GM18511 (cell line): ENCODE measurements around the gene ESPNL.

Experiments
- ATAC-seq: cut with Tn5 transposase; IDR thresholded peaks from one replicate; pipeline ENCODE4 v1.9.1; 2021; ENCODE audit warnings: mild to moderate bottlenecking, moderate library complexity; ENCODE audit not compliant: unreplicated experiment

ESPNL gene

DNA sequence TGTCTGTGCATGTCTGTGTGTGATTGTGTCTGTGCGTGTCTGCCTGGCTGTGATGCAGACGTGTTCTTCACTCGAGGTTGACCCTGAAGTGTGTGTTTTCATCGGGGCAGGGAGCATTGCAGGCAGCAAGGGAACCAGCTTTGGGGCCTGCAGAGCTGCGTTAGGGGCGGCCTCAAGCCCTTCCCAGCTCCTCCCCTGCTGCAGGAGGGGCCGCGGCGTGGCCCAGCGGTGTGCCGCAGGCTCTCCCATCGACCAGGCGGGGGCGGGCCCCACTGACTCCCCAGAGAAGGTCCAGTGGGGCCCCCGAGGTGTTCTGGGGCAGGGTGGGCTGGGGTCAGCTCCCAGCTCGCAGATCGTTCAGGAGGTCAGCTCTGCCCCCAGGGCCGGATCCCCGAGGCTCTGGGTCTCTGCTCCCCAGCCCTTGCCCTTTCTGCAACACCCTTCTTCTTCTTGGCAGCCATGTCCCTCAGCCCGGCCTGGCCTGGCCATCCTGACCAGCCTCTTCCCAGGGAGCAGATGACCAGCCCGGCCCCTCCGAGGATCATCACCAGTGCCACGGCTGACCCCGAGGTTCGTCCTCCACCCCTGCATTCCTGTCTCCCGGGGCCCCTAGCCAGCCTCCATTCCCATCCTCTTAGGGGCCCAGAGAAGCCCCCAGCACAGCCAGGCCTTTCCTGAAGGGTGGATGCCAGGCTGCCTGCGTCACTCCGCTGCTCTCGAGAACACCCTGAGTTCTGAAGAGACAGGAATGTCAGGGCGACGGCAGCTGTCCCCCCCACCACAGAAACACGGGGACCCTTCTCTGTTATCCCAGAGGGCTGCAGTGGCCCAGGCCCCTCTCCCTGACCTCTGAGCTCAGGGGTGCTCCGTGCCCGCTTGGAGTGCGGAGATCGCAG, 27.3 kb downstream of the ESPNL start:
- ATAC-seq = peak; percentile 82

DNA sequence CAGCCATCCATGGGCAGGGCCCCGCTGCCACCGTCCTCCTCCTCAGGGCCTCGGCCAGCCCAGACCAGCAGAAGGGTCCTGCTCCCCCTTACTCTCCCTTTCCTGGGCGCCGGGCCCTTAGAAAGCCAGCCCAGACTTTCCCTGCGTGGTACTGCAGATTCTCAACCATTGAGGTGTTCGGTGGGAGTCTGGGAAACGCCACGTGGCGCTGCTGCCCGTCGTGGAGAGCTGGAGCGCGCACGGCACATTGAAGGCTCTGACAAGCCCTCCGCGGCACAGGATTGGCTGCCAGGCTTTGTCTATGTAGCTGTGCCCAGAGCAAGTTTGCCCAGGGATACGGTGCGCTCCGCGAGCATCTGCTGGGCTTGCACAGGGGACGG, 27.9 kb downstream of the ESPNL start:
- ATAC-seq = no peak

DNA sequence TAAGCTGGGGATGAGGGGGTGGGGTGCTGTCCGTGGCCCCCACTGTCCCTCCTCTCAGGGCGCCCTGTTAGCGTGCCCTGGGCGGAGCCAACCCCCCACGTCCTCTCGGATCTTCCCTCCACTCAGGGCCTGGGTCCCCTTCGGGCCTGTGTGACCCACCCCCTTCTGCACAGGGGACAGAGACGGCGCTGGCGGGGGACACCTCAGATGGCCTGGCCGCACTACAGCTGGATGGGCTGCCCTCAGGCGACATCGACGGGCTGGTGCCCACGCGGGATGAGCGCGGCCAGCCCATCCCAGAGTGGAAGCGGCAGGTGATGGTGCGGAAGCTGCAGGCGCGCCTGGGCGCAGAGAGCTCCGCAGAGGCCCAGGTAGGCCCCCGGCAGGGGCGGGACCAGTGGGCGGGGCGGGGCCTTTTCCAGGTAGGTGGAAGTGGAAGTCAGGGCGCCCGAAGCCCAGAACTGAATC, 28.4 kb downstream of the ESPNL start:
- ATAC-seq = no peak

DNA sequence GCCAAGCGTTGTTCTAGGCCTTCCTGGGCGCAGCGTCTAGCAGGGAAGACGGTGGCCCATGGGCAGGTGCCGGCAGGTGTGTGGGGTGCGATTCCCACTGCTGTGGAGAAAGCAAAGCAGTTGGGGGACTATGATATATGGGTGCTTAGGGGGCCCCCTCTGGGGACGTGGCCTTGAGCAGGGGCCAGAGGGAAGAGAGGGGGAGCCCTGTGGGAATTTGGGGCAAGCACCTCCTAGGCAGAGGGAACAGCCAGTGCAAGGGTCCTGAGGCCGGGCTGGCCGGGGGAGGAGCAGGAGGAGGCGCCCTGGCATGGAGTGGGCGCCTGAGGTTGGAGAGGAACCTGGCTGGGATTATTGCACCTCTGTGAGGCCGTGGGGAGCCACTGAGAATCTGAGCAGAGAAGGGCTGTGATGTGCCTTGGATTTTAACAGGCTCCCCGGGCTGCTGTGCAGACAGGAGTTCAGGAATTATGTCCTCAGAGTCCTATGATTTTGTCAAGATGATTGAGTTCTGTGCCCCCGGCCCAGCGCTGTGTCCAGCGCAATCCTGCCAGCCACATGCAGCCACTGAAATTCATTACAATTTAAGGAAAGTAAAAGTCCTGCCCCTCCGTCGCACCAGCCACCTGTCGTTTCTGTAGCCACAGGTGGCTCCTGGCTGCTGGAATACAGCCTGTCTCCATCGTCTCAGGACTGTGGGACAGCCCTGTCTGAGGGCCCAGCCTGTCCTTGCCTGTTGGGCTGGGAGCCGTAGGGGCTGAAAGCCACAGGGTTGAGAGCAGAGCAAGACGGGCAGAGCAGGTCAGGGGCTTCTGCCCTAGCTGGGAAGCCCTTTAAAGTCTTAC, 29.2 kb downstream of the ESPNL start:
- ATAC-seq = no peak

DNA sequence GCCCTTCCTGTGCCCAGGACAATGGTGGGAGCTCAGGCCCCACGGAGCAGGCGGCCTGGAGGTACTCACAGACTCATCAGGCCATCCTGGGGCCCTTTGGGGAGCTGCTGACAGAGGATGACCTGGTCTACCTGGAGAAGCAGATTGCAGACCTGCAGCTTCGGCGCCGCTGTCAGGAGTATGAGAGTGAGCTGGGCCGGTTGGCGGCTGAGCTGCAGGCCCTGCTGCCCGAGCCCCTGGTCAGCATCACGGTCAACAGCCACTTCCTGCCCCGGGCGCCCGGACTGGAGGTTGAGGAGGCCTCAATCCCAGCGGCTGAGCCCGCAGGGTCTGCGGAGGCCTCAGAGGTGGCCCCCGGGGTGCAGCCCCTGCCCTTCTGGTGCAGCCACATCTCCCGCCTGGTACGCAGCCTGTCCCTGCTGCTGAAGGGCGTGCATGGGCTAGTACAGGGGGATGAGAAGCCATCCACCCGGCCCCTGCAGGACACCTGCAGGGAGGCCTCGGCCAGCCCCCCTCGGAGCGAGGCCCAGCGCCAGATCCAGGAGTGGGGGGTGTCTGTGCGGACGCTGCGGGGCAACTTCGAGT, 30.1 kb downstream of the ESPNL start:
- ATAC-seq = no peak

DNA sequence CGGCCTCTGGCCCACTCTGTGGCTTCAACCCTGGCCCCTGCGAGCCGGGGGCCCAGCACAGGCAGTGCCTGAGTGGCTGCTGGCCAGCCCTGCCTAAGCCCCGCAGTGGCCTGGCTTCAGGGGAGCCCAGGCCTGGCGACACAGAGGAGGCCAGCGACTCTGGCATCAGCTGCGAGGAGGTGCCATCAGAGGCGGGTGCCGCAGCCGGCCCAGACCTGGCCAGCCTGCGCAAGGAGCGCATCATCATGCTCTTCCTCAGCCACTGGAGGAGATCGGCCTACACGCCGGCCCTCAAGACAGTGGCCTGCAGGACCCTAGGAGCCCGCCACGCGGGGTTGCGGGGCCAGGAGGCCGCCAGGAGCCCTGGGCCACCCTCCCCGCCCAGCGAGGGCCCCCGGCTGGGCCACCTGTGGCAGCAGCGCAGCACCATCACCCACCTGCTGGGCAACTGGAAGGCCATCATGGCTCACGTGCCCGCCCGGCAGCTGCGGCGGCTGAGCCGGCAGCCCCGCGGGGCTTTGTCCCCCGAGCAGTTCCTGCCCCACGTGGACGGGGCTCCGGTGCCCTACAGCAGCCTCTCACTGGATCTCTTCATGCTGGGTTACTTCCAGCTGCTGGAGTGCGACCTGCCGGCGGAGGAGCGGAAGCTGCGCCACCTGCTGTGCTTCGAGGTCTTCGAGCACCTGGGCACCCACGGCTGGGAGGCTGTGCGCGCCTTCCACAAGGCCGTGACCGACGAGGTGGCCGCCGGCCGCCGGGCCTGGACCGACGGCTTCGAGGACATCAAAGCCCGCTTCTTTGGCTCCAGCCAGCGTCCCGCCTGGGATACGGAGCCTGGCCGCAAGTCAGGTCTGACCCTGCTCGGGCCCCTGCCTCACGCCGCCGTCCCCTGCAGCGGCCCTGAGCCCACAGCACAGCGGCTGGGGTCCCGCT, 30.8 kb downstream of the ESPNL start:
- ATAC-seq = no peak

DNA sequence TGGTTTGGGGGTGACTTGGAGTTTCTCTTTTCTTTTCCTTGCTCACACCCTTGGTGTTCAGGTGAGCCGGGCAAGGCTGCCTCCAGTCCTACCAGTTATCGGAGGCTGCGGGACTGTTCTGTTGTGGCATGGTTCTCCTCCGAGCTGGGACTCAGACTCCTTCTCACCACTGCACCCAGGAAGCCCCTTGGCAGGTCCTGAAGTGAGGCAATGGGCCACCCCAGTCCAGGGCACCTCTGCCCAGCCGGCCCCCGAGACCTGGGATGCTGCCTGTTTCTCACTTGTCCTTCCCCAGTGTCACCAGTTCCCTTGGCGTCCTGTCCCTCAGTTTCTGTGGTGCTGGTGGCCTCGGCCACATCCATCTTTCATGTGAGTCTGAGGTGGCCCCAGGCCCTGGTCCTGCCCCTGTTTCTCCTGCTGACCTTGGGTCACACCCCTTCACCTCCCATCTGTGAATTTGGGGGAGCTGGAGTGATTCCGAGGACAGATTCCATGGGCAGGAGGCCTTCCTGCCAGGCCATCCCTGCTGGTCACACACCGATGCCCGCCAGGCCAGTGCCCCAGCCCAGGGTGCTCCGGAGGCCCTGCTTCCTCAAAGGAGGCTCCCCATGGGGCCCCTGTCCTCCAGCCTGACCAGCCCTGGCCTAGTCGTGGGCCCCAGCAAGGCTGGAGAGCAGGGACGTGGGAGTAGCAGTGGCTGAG, 31.8 kb downstream of the ESPNL start:
- no peak for ATAC-seq

DNA sequence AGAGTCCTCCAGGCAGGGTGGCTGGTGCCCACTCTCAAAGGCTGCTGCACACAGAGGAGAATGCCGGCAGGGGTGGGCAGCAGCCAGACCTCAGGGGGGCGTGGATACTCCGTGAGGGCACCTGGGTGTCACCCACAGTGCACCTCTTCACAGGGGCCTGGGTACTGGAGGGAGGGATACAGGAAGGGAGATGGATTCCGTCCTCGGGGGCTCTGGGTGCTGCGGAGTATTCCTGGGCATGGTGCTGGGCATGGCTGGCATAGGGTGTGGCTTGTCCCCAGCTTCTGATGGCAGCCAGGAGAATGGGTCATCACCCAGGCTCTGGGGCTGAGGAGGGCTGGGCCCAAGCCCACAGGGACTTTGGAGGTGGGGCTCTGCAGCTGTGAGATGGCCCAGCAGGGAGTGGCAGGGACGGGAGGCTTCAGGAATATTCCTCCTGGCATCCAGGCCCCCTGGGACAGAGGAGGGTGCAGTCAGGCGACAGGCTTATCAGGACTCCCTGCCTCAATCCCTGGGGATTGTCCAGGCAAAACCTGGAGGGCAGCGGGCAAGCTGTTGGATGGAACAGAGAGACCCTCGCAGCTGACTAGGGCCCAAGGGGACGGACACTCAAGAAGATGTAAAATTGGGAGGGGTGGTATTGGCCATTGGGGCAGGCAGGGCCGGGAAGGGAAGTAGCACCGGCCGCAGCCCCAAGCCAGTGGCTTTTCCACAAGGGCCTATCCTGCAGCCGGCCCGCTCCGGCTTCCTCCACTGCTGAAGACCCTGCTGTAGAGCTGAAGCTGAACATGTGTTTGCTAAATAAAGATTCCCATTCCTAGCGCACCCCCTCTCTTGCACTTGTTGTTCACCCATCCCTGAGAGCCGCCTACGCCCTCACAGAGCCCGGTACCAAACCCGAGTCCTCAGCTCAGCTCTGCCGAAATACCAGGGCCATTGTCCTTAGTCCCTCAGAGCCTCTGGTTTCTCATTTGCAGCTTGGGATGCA, 32.6 kb downstream of the ESPNL start:
- no peak for ATAC-seq

DNA sequence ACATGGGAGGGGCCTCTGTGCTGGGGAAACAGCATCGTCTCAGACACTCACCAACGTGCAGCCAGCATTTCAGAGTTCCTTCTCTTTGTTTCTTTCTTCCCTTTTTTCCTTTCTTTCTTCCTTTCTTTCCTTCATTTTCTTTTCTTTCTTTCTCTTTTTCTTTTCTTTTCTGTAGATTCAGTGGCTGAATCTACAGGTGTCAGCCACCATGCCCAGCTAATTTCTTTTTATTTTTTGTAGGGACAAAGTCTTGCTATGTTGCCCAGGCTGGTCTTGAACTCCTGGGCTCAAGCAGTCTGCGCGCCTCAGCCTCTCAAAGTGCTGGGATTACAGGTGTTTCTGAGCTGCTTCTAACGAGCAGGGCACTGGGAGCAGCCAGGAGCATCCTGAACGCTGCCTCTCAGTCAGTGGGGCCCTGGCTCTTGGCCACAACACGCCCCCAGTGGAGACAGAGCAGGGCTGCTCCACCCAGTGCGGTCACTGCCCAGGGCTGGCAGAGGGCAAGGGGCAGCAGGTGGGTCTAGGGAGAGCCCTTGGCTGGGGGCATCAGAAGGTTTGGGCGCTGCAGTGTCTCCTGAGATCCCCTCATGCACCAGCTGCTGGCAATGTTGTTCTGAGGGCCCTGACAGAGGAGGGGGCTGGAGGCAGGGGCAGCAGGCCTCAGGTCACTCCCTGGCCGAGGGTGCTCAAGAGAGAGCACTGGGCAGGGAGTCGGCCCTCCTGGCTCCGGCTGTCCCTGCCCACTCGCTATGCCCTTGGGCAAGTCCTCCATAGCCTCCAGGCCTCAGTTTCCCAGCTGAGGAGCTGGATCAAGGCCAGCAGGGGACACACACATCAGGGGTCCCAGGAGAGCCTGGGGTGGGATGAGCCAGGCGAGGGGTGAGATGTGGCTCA, 33.6 kb downstream of the ESPNL start:
- ATAC-seq = no peak

DNA sequence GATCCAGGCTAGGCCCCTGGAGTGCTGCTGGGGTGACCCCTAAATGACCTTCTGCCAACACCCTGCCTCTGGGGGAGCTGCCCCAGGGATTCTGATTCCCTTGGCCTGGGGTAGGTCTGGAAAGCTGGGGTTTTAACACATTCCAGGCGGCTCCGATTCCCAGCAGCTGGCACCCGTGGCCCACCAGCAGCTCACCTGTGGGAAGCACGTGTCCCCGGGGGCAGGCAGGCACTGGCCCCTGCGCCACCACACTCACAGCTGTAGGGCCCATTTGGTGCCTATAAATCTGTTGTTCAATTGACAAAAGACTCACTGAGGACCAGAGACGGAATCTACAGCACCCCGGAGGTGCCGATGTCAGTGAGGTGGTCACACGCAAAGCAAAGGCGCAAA, 34.2 kb downstream of the ESPNL start:
- no peak for ATAC-seq

DNA sequence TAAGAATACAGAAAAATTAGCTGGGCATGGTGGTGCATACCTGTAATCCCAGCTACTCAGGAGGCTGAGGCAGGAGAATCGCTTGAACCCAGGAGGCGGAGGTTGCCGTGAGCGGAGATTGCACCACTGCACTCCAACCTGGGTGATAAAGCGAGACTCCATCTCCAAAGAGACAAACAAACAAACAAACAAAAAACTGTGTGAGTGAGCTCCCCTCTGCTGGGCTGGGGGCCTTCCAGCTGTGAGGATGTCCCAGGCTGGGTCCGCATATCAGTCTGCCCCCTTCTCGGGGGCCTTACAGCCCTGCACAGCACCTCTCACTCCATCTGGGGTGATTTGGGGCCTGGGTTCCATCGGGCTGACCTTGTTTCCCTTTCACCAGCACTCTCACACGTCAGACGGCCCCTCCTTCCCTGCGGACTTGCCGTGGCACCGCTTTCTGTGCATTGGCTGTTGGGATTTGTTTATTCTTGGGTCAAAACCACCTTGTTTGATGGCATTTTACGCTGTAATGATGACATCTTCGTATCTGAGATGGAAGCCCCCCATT, 35.5 kb downstream of the ESPNL start:
- no peak for ATAC-seq

DNA sequence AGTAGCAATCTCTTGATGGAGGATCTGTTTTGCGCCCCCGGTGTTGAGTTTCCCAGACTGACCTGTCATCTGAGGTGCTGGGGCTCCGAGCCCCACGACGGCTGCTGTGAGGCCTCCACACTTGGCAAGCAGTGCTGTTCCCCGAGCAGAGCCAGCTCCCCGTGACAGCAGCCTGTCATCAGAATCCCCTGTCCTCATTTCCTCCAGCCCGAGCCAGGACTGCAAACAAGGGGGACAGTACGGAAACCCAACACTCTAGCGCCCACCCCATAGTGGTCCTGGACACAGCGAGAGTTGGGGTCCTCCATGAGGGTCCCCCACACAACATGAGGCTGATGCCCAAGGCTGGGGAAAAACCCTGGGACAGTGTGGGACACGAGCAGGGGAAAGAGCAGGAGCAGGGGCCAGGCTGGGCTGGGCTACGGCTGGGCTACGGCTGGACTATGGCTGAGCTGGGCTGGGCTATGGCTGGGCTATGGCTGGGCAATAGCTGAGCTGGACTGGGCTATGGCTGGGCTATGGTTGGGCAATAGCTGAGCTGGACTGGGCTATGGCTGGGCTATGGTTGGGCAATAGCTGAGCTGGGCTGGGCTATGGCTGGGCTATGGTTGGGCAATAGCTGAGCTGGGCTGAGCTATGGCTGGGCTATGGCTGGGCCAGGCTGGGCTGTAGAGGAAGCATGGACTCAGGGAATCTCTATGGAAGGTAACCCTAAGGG, 36.8 kb downstream of the ESPNL start:
- no peak for ATAC-seq

DNA sequence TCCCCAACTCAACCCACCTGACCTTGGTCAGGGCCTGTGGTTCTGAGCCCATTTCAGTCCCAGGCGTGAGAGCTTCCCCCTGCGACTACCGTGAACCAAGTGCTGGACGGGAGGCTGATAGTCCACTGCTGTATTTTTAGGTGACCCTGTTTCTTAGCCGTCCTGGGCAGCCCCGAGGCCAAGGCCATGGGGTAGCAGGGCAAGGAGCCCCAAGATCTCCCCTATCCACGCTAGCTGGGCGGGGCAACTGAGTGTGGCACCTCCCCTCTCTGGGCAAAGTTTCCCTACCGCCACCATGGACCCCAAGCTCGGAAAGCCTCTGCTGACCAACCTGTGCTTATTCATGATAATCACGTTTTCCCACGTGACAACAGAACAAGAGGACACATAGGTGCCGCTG, 37.7 kb downstream of the ESPNL start:
- no peak for ATAC-seq

DNA sequence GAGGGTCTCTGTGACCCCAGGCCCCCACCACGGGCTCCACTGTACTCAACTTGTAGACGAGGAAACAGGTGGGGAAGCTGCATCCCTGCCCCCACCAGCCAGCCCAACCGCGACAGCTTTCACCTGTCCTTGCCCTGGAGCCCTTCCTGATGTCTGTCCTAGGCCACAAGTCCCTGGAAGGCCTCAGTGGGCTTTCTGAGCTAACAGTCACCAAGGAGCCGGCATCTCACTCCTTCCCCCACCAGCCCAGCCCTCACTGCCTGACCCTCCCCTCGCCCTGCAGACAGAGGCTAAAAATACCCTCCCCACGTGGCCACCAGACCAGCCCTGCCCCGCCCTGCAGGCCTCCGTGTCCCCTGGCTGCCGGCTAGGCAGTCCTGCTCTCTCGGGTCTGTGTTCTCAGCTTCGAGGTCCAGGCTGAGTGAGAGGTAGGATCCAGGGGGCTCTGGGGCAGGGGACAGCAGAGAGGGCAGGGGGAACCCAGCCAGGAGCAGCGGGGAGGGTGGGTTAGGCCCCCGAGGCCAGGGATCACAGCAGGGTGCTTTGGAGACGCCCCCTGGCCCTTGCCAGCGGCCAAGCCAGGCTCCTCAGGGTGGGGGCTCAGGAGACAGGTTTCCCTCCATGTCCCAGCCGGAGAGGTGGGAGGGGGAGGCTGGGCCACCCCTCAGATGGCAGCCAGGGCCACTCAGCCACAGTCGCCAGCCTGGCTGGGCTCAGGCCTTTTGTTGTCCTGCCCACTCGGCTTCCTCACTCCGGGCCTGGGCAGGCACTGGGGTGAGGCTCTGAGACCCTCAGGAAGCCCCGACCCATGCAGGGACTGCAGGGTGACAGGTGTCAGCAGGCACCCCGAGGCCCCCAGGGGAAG, 38.4 kb downstream of the ESPNL start, which contains the start of gene KLHL30:
KLHL30 (plus strand) TSS at position 338 of the 865 bp plus-strand sequence. CDS start 2,087 bp downstream, outside the sequence.
- ATAC-seq = no peak

DNA sequence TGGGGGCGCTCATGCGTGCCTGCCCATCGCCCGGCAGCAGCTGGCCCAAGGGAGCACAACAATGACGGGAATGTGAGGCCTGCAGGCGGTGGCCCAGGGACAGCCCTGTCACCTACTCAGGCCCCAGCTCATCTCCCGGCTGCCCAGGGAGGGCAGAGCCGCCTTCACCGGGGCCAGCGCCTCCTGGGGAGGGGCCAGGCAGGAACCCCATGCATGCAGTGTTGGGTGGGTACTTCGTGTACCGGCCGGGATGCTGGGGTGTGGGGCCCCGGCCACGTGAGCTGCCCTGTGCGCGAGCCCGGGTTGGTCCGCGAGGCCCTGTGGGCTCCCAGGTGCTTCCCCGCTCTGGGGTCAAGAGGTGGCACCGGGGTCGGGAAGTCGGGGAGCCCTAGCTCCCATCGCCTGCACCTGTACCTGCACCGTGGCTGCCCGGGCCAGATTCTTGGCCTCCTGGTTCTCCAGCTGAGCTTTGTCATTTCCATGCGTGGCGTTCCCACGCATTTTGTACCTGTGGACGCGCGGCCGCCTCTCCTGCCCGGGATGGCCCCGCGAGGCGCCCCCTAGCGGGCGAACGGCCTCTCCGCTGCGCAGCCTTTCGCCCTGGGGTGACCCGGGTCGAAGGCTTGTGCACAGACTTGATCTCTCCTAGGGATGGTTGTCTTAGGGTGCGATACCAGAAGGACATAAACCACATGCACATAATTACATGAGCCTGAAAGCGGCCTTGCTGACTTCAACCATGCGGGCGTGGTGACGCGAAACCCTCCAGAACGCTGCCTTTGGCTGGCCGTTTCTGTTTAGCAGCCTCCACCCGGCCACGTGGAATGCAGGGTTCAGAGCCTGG, 39.3 kb downstream of the ESPNL start:
- ATAC-seq = no peak
